ENCODE results near the gene A4GALT.

The A4GALT gene

DNA sequence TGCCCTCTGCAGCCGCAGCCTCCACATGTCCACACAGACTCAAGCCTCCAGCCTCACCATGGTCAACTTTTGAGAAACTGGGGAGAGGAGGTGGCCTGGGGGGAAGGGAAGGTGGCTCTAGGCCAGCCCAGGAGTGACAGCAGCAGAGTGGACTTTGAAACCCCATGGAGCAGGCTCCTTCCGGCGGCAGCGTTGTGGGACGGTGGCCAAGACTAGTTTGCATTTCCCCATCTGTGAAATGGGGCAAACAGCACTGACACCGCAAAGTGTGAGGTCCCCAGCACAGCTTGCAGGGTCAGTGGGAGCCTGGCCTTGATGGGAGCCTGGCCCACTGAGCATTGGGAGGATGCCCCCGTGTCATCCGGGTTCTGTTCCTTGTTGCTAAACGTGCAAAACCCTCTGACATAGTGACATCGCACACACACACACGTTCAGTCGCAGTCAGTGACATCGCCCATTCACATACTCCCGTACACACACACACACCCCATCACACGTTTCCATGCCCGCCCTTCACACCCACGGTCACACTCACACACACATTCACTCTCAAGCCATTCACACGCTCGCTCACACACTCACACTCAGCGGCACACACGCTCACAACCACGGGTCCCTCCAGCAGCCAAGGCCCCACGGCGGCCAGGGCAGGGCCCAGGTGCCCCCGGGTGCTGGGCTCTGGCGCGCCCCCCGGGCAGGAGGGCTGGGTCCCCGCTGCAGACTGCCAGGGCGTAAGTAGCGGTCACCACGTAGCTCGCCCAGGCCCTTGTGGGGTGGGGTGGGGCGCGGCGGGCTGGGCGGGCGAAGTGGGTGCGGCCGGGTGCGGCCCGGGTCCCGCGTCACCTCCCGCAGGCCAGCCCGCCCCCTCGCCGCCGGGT lies 72.1 kb downstream of the A4GALT start:
- DNase-seq (ENCODE audit: low spot score) = peak; percentile 28

DNA sequence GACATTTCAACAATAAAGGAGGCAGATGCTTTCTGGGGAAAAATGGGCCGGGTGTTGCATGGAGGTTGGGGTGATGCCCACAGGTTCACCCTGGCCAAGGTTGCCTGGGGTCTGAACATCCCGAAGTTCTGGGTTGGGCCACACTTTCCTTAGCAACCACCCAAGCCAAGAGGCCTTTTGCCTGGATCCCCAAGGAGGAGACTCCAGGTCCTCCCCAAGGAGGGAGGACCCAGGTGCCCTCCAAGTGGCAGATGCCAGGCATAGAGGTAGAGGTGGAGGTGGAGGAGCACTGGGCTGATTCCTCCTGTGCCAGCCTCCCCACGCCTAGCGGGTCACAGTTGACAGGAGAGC lies 72.7 kb downstream of the A4GALT start:
- DNase-seq (ENCODE audit: low spot score) = no peak

GRCh38 chr22:42646569-42647525 lies 73.8 kb downstream of the A4GALT start:
- DNase-seq (ENCODE audit: low spot score) = no peak

DNA sequence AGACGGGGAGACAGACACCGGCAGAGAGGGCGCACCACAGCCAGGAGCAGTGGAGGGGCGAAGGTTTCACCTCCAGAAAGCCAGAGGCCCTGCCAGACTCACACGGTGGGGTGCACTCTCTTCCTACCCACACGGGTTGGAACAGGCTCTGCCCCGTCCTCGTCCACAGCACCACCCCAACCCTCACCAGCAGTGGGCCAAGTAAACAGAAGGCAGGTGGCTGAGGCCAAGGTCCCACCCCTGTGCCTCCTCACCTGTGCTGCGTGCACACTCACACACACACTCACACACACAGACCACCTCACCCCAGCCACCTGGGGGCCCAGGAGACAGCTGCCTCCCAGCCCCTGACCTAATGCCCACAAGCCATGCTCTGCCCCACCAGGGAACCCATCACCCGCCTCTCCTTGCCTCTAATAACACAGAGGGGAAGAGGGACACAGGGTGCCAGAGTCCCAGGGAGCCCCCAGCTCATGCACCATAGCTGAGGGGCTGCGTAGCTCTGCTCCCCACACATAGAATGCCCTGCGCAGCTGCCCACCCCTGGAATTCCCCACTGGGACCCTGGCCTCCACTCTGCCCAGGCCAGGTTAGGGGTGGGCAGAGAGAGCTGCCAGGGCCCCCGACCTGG lies 74.6 kb downstream of the A4GALT start:
- DNase-seq (ENCODE audit: low spot score) = no peak

DNA sequence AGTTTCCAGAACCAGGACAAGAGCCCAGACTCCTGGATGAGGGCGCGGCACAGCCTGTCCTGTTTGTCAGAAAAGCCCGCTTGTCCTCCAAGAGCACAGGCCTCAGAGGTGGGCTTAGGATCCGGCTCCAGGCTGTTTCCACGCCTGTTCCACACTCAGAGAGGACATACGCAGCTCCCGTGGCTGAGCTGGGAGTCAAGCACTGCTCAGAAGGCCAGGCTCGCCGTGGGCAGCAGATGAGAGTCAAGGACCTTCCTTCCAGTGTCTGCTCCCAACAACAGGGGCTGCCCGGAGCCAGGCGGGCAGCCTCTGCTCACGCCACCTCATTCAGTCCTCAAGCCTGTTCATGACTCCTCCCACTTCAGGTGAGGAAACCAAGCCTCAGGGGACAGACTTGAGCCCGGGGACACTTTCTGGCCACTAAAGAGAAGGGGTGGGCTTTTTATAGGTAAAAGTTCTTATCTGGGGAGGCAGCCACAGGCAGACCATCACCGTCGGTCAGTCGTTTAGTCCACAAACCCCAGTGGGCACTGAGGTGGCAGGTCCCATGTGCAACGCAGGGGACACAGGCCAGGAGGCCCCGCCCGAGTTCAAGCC lies 75.2 kb downstream of the A4GALT start:
- no peak for DNase-seq (ENCODE audit: low spot score)

DNA sequence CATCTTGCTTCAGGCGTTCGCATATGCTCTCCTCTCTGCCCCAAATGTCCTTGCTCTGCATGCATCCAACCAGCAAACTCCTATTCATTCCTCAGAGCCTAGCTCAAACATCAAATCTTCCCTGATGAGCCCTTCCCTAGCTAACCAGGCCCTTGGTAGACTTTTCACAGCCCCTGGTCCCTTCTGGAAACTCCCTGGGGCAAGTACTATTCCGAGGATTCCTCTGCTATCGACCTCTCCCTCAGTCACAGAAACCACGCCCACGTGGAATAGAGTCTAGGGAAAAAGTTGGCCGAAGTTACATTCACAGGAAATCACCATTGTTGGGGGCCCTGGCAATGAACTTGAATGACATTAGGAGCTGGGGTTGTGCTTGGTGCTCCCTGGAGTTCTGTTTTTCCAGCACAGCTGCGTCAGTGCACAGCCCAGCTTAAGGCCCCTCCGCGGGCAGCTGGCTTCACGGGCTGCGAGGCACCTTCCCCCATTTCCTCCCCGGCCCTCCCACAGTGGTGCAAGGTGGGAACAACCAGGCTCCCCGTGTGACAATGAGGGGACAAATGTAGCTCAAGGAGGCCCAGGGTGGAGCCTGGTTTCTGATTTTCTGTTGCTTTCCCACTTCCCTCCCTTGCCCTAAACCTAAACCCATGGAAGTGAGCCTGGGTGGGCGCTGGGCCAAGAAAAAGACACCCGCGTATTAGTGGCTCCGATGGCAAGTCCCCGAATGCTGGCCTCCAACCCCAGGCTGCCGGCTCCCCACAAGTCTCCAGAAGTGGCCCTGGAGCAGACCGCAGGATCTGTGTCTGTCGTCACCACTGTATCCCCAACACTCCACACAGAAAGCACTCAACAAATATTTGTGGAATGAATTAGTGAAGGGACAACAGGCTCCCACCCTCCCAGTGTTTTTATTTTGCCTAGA lies 76.0 kb downstream of the A4GALT start:
- no peak for DNase-seq (ENCODE audit: low spot score)

DNA sequence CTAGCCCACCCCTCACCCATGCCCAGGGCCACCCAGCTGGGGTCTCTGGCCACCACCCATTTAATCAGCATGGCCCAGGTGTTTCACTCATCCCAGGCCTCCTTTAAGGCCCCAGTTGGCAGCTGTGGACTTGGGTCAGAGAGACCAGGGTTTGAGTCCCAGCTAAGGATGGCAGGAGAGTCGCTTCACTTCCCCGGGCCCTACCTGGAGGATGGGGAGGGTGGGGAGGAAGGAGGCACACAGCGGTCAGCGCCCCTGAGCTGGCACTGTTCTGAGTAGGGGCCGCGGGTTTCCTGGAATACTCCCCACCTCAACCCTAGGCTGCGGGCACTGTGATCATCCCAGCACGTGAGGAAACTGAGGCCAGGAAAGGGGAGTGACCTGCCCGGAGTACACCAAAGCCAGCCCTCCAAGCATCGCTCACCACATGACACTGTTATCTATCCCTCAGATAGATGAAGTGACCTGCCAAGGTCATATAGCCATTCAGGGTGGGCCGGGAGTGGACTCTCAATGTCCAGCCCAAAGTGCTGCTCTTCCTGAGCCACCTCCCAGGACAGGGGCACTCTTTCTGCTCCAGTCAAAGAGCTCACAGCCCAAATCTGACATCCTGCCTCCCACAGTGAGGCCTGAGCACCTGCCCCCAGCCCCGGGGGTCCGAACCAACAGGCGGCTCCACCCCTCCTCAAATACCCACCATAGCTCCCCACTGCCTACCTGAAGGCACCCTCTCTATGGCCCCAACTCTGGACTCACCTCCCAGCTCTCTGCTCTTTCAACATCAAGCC lies 76.8 kb downstream of the A4GALT start:
- DNase-seq (ENCODE audit: low spot score) = no peak

DNA sequence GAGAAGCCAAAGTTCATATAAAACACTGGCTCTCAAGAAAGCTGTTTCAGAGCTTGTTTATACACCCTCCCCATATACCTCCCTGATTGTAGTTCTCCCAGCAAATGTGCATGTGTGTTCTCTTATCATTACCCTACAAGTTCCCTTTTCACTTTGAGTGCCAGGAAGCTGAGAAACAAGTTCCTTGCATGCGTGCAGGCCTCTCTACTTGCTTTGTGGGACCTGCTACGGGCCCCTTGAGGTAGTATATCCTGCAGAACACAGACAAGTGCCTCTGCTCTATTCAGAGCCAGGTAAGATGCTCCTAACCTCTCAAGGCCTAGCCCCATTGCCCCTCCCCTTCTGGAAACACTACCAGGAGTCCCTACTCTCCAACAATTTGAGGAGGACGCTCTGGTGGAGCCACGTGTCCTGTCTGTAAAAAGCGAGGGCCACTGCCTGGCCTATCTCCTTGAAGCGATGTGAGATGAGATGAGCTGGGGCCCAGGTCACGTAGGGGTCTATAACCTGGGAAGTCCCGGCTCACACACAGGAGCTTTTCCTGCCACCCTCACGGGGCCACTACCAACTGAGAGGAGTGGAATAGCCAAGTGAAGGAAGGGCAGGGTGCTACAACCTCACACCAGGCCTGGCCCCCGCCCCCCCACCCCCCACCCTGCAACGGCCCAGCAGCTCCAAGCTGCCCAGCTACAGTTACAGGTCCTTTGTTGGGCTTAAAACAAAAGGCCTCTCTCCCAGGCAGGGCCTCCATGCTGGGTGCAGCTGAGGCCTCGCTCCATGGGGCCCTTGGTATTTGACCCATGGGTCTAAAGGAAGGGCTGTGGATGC lies 77.7 kb downstream of the A4GALT start:
- no peak for DNase-seq (ENCODE audit: low spot score)

All from CD4-positive, alpha-beta T cell treated with Interleukin-15 for 4 hours (primary cell).